Brain microvascular endothelial cell (primary cell): ENCODE data around the gene GALNT13.

ENCODE experiments used
- DNase-seq: peaks from one replicate; pipeline ENCODE4 v3.0.0-alpha.2; 2020
- H3K27ac ChIP-seq: fragments of 250-450 bp; sonication (Bioruptor Pico); 2 replicates; pipeline ENCODE4 v1.5.1; 2020; ENCODE audit warnings: mild to moderate bottlenecking, moderate library complexity
- H3K27me3 ChIP-seq: fragments of 250-450 bp; sonication (Bioruptor Pico); replicated peaks from 2 replicates; pipeline ENCODE4 v1.5.1; 2020; ENCODE audit warnings: mild to moderate bottlenecking
- H3K36me3 ChIP-seq: fragments of 250-450 bp; sonication (Bioruptor Pico); replicated peaks from 2 replicates; pipeline ENCODE4 v1.5.1; 2020; ENCODE audit warnings: mild to moderate bottlenecking
- H3K4me3 ChIP-seq: 2 replicates; pipeline ENCODE4 v1.5.1; 2011; ENCODE audit warnings: low read depth, mild to moderate bottlenecking, control low read depth, low read length, moderate library complexity
- in situ Hi-C: cut with HindIII; loops from 2 replicates; pipeline ENCODE4 v1.10.0; 2017; ENCODE audit warnings: low sequenced_read_pairs, low pct_ligation_motif_present
- TF ChIP-seq, protein P1 (sequence below): IDR thresholded peaks from 2 replicates; pipeline ENCODE4 v1.5.1; 2011; ENCODE audit warnings: low read depth, mild to moderate bottlenecking, moderate library complexity, low read length, control low read depth, inconsistent platforms; ENCODE audit errors: missing control alignments

GALNT13 gene

GRCh38 chr2:153875801-153876466 lies 4.2 kb downstream of the GALNT13 start:
- Histone ChIP-seq H3K4me3 (no peak overlapping the region), H3K27me3 (peaks cover 11% of the 10 kb centered on the region), H3K27ac (no peak overlapping the region), H3K36me3 (no peaks in the 10 kb centered on the region)
- in situ Hi-C loops, result no loop called here
- TF ChIP-seq, protein P1, sequence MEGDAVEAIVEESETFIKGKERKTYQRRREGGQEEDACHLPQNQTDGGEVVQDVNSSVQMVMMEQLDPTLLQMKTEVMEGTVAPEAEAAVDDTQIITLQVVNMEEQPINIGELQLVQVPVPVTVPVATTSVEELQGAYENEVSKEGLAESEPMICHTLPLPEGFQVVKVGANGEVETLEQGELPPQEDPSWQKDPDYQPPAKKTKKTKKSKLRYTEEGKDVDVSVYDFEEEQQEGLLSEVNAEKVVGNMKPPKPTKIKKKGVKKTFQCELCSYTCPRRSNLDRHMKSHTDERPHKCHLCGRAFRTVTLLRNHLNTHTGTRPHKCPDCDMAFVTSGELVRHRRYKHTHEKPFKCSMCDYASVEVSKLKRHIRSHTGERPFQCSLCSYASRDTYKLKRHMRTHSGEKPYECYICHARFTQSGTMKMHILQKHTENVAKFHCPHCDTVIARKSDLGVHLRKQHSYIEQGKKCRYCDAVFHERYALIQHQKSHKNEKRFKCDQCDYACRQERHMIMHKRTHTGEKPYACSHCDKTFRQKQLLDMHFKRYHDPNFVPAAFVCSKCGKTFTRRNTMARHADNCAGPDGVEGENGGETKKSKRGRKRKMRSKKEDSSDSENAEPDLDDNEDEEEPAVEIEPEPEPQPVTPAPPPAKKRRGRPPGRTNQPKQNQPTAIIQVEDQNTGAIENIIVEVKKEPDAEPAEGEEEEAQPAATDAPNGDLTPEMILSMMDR, result no peak
- no peak for DNase-seq

GRCh38 chr2:153880926-153881325 lies 9.2 kb downstream of the GALNT13 start:
- DNase-seq, result no peak
- Histone ChIP-seq H3K27me3 (no peaks in the 10 kb centered on the region), H3K4me3 (no peak overlapping the region), H3K36me3 (no peaks in the 10 kb centered on the region), H3K27ac (no peak overlapping the region)
- TF ChIP-seq, protein P1, result no peak
- in situ Hi-C loops, result no loop called here

- Histone ChIP-seq H3K4me3 (no peak overlapping the region), H3K27ac (no peak overlapping the region), H3K27me3 (no peaks in the 10 kb centered on the region), H3K36me3 (no peaks in the 10 kb centered on the region)
- in situ Hi-C loops, result no loop called here
- DNase-seq, result no peak
- TF ChIP-seq, protein P1, result no peak
These were observed 15.1 kb downstream of the GALNT13 start for GRCh38 chr2:153886833-153887232.

DNA sequence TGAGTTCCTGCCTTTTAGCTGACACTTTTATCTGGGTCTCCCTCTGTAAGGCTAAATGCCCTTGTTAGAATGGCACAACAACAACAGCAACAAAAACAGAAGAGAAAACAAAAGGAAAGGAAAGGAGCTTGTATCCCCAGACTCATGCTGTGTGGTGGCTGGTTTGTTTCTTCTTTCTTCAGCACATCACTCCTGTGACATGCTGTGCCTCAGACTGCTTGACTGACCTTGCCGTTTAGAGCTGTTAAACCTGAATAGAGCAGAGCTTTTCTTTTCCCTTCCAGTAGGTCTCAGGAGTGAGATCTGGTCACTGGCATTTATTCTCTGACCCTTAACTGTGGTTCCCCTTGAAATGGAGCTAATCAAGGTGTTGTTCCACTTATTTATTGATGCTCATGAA lies 18.9 kb downstream of the GALNT13 start:
- Histone ChIP-seq H3K36me3 (no peaks in the 10 kb centered on the region), H3K27ac (no peak overlapping the region), H3K4me3 (no peak overlapping the region), H3K27me3 (no peaks in the 10 kb centered on the region)
- DNase-seq, result no peak
- TF ChIP-seq, protein P1, result no peak
- in situ Hi-C loops, result no loop called here

- H3K36me3 ChIP-seq, result no peaks in the 10 kb centered on the region
- in situ Hi-C loops, result no loop called here
- TF ChIP-seq, protein P1, result no peak
- no peak overlapping the region for H3K4me3 ChIP-seq
- no peak overlapping the region for H3K27ac ChIP-seq
- no peak for DNase-seq
- H3K27me3 ChIP-seq, result no peaks in the 10 kb centered on the region
These were observed 19.3 kb downstream of the GALNT13 start for GRCh38 chr2:153891051-153891450.

DNA sequence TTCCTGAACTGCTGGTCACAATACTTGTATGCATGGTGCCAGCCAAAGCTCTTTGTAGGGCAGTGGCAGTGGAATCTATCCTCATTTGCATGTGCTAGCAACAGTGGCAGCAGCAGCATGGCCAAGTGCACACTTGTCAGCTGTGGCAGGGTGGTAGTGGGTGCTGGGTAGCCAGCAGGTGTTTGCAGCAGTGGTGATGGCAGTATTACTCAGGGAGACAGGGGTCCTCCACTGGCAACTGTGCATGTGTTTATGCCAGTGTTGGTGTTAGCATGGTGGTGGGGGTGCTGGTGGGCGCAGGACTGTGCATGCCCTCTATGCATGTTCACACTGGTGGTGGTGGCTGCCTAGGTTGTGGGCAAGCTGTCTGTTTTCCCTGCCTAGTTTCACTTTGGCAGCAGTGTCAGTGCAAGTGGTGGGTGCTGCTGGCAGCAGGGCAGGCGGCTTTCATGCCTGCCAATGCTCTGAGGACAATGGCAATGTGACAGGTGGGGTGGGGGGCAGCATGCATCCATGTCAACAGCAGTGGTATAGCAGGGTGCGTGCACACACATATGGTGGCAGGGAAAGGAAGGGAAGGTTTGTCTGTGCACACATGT lies 41.2 kb downstream of the GALNT13 start:
- in situ Hi-C loops, result no loop called here
- DNase-seq, result no peak
- Histone ChIP-seq H3K36me3 (no peaks in the 10 kb centered on the region), H3K4me3 (no peak overlapping the region), H3K27me3 (no peaks in the 10 kb centered on the region), H3K27ac (no peak overlapping the region)
- TF ChIP-seq, protein P1, result no peak
